Chondrocyte (in vitro differentiated cells): ENCODE data around the gene ZNF619. TPM values are rescaled to one million over a fixed set of nuclear protein-coding genes. Genes with fewer than 3 reads are reported as not detected.

Experiments used
- DNase-seq: peaks from one replicate; pipeline ENCODE4 v3.0.0; 2021; ENCODE audit warnings: mixed read lengths, low spot score
- H3K27ac Mint-ChIP-seq: one replicate; pipeline ENCODE4 v1.8.0; 2021; ENCODE audit warnings: mild to moderate bottlenecking, moderate library complexity, mixed read lengths; ENCODE audit not compliant: unreplicated experiment
- H3K27me3 Mint-ChIP-seq: 2 replicates; pipeline ENCODE4 v1.8.0; 2021; ENCODE audit warnings: low read depth, mixed read lengths
- H3K36me3 Mint-ChIP-seq: 2 replicates; pipeline ENCODE4 v1.8.0; 2021; ENCODE audit warnings: low read depth, mixed read lengths
- H3K4me1 Mint-ChIP-seq: 2 replicates; pipeline ENCODE4 v1.8.0; 2021; ENCODE audit warnings: low read depth, mild to moderate bottlenecking, mixed read lengths
- H3K4me3 Mint-ChIP-seq: one replicate; pipeline ENCODE4 v1.8.0; 2021; ENCODE audit warnings: mild to moderate bottlenecking, moderate library complexity, mixed read lengths; ENCODE audit not compliant: unreplicated experiment
- H3K9me3 Mint-ChIP-seq: 2 replicates; pipeline ENCODE4 v1.8.0; 2021; ENCODE audit warnings: low read depth, mixed read lengths
- total RNA-seq: library from RNA; stranded (reverse); gene quantifications from 3 replicates; pipeline ENCODE4 v1.2.1, GENCODE V29; 2021
- TF ChIP-seq, protein P1 (sequence below): fragments of 200-600 bp; sonication (generic); IDR thresholded peaks from 2 replicates; pipeline ENCODE4 v1.5.0; 2021; ENCODE audit warnings: antibody characterized with exemption, mild to moderate bottlenecking, moderate library complexity

ZNF619 gene
- total RNA-seq, 1 donor from 2014 or later, result 3.3 TPM

GRCh38 chr3:40521254-40521653 is 44.3 kb downstream of the ZNF619 start:
- peaks cover 27% of the 10 kb centered on the region for H3K4me1 Mint-ChIP-seq
- no peak for DNase-seq
- peaks cover under 1% of the 10 kb centered on the region for H3K36me3 Mint-ChIP-seq
- no peak overlapping the region for H3K4me3 Mint-ChIP-seq
- H3K27ac Mint-ChIP-seq, result no peak overlapping the region
- no peaks in the 10 kb centered on the region for H3K27me3 Mint-ChIP-seq
- TF ChIP-seq, protein P1, sequence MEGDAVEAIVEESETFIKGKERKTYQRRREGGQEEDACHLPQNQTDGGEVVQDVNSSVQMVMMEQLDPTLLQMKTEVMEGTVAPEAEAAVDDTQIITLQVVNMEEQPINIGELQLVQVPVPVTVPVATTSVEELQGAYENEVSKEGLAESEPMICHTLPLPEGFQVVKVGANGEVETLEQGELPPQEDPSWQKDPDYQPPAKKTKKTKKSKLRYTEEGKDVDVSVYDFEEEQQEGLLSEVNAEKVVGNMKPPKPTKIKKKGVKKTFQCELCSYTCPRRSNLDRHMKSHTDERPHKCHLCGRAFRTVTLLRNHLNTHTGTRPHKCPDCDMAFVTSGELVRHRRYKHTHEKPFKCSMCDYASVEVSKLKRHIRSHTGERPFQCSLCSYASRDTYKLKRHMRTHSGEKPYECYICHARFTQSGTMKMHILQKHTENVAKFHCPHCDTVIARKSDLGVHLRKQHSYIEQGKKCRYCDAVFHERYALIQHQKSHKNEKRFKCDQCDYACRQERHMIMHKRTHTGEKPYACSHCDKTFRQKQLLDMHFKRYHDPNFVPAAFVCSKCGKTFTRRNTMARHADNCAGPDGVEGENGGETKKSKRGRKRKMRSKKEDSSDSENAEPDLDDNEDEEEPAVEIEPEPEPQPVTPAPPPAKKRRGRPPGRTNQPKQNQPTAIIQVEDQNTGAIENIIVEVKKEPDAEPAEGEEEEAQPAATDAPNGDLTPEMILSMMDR, result no peak
- H3K9me3 Mint-ChIP-seq, result peaks cover 3% of the 10 kb centered on the region

DNA sequence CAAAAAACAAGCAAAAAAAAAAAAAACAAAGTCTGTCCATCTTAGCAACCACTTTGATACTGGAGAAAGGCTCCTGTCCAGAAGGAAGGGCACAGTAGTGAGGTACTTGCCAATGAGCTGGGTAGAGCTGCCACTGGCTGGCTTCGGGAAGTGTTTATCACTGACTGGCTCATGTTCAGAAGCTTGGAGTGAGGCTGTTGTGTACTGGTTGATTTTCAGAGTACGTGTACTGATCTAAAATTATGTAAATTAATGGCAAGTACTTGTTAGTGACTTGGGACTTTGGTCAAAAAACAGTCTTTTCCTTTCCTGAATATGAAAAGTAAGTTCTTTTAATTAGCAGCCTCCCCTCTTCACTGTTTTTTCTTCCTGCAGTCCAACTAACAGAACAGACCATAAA is 46.9 kb downstream of the ZNF619 start:
- peaks cover 18% of the 10 kb centered on the region for H3K36me3 Mint-ChIP-seq
- H3K4me1 Mint-ChIP-seq, result peaks cover 34% of the 10 kb centered on the region
- peaks cover 2% of the 10 kb centered on the region for H3K9me3 Mint-ChIP-seq
- H3K27me3 Mint-ChIP-seq, result no peaks in the 10 kb centered on the region
- H3K4me3 Mint-ChIP-seq, result peak overlapping the region; percentile 85
- TF ChIP-seq, protein P1, result no peak
- DNase-seq, result no peak
- peak overlapping the region; percentile 49 for H3K27ac Mint-ChIP-seq

GRCh38 chr3:40524222-40524567 is 47.3 kb downstream of the ZNF619 start:
- TF ChIP-seq, protein P1, result no peak
- Mint-ChIP-seq H3K27ac (peak overlapping the region; percentile 49), H3K4me3 (peak overlapping the region; percentile 85), H3K9me3 (no peaks in the 10 kb centered on the region), H3K36me3 (peaks cover 21% of the 10 kb centered on the region), H3K4me1 (peaks cover 36% of the 10 kb centered on the region), H3K27me3 (no peaks in the 10 kb centered on the region)
- no peak for DNase-seq

DNA sequence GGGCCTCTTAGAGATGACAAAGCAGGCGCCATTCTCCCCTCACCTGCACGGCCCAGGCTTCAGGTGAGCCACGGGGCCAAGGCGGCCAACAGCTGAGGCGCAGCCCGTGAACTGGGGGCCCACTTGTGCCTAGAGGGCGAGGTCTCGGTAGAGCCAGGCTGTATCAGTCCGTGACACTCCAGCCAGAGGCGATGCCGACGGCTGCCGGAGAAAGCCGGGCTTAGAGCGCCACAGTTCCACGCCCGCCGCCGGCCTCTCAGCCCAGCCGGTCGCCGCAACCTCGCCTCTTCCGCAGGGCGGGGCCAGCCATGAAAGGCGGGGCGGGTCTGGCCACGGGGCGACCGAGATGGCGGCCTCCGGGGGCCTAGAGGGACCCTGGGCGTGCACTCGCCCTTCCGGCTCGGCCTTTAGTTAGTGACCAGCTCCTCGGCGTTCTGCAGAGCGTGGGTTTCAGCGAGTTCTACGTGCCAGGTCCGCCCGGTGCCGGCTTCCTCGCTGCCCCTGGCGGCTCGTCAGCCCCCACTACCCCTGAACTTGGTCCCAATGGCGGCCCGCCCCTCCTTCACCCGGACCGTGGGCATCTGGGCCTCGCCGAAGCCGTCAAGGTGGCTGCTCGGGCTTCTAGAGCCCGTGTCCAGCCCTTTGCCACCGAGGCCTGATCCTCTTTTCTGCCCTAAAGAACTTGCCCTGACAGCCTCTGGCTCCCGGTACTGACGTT is 47.8 kb downstream of the ZNF619 start, which contains the start of gene ZNF621:
Gene ZNF621, plus strand, starts transcription at position 393 of the 718 bp plus-strand sequence. CDS start 881 bp downstream, outside the sequence.
- H3K27ac Mint-ChIP-seq, result peak within 1 kb of the TSS; percentile 93
- H3K36me3 Mint-ChIP-seq, result peaks cover 25% of the 10 kb centered on the region
- no peaks in the 10 kb centered on the region for H3K9me3 Mint-ChIP-seq
- TF ChIP-seq, protein P1, result peak; percentile 42
- DNase-seq, result peak; percentile 94
- H3K27me3 Mint-ChIP-seq, result no peaks in the 10 kb centered on the region
- peaks cover 36% of the 10 kb centered on the region for H3K4me1 Mint-ChIP-seq
- peak within 1 kb of the TSS; percentile 85 for H3K4me3 Mint-ChIP-seq

DNA sequence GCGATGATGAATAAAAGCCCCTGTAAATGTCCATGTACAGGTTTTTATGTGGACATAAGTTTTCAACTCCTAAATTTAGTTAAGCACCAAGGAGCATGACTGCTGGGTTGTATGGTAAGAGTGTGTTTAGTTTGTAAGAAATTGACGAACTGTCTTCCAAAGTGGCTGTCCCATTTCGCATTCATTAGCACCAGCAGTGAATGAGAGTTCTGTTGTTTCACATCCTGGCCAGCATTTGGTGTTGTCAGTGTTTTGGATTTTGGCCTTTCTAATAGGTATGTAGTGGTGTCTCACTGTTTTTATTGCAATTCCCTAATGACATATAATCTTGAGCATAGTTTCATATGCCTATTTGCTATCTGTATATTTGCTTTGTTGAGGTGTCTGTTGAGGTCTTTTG is 51.5 kb downstream of the ZNF619 start:
- TF ChIP-seq, protein P1, result no peak
- peaks cover 61% of the 10 kb centered on the region for H3K36me3 Mint-ChIP-seq
- peaks cover 36% of the 10 kb centered on the region for H3K4me1 Mint-ChIP-seq
- no peak overlapping the region for H3K27ac Mint-ChIP-seq
- no peak overlapping the region for H3K4me3 Mint-ChIP-seq
- no peak for DNase-seq
- no peaks in the 10 kb centered on the region for H3K27me3 Mint-ChIP-seq
- peaks cover 19% of the 10 kb centered on the region for H3K9me3 Mint-ChIP-seq
